ENCODE measurements around the gene PPFIA1.

PPFIA1 gene

DNA sequence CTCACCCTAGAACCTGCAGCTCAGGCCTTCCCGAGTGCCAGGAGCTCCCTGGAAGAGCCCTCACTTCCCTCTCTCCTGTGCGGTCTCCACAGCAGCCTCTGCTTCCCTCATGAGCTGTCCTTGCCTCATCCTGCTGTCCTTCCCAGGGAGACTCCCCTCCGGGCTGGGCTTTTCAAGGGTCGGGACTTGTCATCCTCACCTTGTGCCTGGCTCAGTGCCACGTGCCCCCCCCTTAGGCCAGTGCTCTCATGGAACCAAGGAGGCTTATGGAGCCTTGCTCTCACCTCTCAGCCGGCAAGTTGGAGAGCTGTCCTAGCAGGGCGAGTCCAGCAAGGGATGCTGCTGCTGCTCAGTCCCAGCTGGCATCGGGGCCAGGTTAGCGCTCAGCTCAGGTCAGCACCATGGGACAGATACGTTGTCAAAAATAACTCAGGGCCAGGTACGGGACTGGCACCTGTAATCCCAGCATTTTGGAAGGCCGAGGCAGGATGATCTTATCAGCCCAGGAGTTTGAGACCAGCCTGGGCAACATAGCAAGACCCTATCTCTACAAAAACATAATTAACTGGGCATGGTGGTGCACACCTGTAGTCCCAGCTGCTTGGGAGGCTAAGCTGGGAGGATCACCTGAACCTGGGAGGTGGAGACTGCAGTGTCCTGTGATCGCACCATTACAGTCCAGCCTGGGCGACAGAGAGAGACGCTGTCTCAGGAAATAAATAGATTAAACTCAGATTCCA is 141.4 kb downstream of the PPFIA1 start:
- DNase-seq (ENCODE audit: low read depth in 2 of 2, low spot score in 1 of 2), result no peak

DNA sequence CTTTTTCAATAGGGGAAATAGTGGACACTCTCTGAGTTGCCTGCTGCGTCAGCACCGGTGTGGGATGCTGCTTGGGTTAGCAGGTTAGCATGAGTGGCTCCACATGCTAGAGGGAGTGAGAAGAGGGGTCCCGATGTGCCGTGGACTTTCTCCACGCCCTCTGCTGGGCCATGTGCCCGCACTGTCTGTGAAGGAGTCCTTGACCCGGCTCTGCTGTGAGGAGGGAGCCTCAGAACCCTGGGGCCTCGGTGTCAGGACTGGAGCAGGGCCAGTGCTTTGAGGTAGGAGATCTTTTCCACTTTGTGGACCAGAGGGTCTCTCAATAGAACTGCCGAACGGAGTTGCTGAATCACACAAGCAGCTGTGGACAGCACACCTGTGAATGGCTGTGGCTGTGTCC is 142.7 kb downstream of the PPFIA1 start:
- DNase-seq (ENCODE audit: low read depth in 2 of 2, low spot score in 1 of 2), result no peak

DNA sequence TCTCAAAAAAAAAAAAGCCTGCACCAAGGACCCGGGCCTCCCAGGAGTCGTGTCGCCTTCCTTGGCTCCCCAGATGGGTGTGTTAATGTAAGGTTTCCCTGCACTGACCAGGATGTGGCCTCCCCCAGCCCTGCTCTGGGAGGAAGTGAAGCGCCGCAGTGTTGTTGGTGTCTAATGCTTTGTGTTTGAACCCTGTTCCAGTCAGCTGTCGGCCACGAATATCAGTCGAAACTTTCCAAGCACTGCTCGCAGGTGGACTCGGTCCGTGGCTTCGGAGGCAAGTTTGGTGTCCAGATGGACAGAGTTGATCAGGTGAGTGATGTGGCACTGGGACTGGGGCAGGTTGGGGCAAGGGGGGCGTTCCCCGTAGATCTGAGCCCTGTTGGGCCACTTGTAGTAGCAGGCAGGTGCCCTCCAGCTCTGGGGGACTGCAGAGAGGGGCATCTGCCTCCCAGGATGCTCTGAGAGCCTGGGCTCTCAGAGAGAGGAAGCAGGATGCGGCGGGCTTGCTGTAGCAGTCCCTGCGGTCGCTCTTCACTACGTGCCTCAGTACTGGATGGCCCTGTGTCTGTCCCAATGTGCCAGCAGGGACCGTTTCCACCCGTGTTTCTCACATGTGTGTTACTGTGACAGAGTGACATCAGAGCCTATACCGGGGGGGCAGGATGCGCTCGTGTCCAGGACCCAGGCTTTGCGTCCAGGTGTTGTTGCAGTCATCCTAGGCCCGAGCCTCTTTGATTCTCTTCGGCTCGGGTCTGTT is 144.0 kb downstream of the PPFIA1 start:
- no peak for DNase-seq (ENCODE audit: low read depth in 2 of 2, low spot score in 1 of 2)

DNA sequence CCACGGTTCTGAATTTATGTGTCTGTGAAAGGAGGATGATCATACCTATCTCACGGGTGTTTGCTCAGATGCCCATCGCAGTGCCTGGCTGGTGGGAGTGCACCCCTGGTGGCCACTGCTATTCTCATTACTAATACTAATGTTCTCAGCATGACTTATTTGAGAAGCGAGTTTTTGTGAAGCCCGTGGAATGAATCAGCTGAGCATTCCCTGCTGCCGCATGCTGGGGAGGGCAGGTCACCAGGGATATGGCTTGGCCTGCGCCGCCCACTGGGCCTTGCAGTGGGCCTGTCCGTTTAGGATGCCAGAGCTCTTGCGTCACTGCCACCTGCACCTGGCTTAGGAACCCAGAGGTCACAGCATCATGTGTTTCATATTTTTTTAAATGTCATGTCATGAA is 144.7 kb downstream of the PPFIA1 start:
- DNase-seq (ENCODE audit: low read depth in 2 of 2, low spot score in 1 of 2), result no peak

DNA sequence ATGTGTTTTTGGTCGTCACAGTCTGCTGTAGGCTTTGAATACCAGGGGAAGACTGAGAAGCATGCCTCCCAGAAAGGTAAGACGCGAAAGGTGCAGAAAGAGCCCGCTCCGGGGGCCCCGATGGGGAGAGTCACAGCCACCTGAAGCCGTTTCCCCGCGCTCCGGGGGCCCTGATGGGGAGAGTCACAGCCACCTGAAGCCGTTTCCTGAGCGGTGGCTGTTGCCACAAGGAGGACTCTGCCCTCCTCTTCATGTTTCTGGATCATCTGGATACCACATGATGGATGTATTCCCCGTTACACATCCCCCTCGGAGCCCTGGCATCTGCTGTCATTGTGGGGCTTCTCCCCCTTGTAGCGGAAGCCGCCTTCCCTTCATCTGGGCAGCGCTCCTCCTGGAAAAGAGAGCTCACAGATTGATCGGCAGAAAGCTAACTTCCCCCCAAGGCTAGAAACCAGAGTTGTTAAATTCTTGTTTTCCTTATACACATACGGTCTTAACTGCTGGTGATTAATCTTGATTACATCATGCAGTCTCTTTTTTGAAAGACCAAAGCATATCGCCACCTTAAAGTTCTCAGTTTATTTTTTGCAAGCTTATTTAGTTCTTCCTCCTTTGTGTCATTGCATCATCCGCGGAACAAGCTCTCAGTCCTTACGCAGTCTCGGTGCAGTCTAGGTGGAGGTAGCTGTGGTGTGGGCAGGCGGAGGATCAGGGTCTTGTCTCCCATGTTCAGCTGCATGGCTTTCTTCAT is 145.3 kb downstream of the PPFIA1 start:
- DNase-seq (ENCODE audit: low read depth in 2 of 2, low spot score in 1 of 2), result no peak

DNA sequence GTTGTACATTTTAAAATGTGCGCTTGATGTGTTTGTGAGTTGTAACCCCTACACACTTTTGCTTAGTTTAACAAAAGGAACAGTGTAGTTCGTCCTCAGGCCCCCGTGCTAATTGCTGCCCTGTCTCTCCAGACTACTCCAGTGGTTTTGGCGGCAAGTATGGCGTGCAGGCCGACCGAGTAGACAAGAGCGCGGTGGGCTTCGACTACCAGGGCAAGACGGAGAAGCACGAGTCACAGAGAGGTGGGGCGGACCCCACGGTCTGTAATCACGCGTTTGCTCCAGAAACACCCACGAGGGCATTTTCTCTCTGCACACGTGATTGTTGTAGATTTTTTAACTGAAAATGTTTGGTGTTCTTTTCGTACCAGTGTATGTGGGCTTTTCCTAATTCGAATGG is 146.4 kb downstream of the PPFIA1 start:
- no peak for DNase-seq (ENCODE audit: low read depth in 2 of 2, low spot score in 1 of 2)

DNA sequence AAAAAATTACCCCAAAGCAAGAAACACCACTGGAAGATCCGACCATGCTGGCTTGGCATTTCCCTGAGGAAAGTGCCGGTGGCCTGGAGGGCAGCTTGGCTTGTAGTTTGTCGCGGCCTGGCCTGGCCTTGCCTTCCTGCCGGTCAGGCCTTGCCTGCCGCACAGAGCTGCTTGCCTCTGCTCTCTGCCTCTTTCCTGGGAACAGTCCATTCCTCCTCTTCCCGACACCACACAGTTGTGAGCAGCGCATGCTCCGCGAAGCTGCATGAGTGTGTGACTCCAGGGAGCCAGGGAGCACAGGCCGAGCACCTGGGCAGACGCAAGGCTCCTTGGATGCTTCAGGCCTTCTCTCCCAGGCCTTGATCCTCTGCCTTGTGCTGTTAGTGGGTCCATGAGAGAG is 147.6 kb downstream of the PPFIA1 start:
- no peak for DNase-seq (ENCODE audit: low read depth in 2 of 2, low spot score in 1 of 2)

DNA sequence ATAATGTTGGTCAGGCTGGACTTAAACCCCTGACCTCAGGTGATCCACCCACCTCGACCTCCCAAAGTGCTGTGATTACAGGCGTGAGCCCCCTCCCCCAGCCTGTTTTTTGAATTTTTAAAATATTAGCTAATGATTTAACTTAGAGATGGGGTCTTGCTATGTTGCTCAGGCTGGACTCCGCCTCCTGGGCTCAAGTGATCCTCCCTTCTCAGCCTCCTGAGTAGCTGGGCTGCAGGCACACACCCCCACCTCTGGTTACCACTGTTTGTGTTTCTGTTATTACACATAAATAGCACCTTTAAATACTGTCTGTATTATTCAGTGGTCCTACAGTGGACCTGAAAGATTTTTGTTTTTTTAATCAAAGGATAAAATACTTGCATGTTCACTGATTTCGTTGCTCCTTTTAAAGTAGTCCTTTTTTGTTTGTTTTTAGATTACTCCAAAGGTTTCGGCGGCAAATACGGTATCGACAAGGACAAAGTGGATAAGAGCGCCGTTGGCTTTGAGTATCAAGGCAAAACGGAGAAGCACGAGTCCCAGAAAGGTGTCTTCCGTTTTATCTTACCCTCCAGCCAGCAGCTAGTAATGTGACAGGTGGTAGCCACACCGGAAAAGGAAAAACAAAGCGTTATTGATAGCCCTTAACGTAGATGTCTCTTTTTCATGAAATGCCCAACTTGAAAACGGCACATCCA is 149.0 kb downstream of the PPFIA1 start:
- no peak for DNase-seq (ENCODE audit: low read depth in 2 of 2, low spot score in 1 of 2)

DNA sequence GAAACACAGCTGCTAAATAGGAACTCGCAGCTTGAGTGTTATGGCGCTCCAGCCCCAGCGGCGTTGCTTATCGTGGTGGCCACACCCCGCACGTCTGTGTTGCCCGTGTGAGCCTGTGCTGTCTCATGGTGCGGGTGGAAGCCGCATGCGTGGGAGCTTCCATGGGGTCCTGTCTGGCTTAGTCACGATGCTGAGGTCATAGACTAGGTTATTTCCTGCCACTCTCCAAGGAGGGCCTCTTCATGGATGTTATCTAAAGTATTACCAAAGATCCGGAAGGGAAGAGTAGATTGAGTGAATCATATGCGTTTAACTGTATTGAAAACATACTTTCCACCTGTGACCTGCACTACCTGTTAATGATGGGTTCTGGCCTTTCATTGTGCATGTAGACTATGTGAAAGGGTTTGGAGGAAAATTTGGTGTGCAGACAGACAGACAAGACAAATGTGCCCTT is 149.5 kb downstream of the PPFIA1 start:
- no peak for DNase-seq (ENCODE audit: low read depth in 2 of 2, low spot score in 1 of 2)

DNA sequence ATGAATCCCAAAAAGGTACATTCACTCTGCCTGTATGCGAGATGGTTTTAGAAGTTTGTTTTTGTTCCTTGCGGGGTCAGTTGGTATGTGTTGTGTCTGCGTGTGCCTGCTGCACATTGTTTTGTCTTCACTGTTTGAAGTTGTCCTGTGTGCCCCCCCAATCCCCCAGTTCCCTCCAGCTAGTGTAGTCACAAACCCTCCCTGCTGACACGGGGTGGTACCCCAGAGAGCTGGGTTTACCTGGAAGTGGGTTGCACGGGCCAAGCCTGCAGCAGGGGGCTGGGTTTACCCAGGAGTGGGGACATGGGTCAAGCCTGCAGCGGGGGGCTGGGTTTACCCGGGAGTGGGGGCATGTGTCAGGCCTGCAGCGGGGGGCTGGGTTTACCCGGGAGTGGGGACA is 150.0 kb downstream of the PPFIA1 start:
- no peak for DNase-seq (ENCODE audit: low read depth in 2 of 2, low spot score in 1 of 2)

DNA sequence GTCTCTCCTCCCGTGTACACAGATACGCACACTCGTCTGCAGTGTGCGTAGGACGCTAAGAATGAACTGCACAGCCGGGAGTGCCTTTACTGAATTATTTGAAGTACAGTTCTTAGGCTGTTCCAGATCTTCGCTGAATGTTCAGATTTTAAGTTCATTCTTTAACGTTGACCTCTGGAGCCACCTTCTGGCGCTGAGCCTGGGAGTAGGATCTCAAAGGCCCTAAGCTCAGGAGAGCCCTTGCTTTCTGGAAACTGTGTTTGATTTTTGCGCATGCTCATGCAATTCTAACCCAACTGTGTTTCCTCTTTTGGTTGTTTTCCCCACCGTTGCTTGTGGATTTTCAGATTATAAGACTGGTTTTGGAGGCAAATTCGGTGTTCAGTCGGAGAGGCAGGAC is 150.6 kb downstream of the PPFIA1 start:
- DNase-seq (ENCODE audit: low read depth in 2 of 2, low spot score in 1 of 2), result no peak

DNA sequence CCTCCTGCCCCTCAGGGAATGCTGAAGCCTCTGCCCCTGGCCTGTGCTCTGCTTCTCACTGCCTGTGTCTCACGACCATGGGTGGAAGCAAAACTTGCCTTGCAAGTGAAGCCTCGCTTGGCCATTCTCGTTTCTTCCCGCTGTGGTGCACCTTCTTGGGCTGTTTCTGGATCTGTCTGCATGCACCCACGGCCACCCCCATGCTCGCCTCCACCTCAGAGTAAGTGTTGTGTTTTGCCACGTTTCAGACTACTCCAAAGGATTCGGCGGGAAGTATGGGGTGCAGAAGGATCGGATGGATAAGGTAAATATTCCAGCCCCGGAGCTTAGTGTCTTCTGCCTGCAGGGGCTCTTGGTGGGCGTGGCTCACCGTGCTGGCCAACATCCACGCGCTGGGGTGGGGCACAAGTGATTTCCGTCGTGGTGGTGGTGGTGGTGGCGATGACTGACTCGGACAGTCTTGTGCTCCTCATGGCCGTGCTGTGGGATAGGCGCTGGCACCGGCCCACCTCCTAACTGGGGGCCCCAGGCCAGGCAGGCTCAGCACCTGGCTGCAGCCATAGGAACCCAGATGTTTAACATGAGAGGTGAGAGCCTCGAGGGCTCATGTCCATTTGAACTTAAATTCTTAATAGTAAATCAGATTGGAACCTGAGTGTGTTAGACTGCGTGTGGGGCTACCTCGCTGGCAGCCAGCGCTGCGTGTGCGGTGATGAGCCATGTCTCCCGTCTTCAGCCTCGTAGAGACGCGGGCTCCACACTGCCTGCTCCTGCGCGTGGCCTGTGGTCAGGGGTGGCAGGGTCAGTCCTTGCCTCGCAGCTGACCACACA is 152.4 kb downstream of the PPFIA1 start:
- DNase-seq (ENCODE audit: low read depth in 2 of 2, low spot score in 1 of 2), result no peak

DNA sequence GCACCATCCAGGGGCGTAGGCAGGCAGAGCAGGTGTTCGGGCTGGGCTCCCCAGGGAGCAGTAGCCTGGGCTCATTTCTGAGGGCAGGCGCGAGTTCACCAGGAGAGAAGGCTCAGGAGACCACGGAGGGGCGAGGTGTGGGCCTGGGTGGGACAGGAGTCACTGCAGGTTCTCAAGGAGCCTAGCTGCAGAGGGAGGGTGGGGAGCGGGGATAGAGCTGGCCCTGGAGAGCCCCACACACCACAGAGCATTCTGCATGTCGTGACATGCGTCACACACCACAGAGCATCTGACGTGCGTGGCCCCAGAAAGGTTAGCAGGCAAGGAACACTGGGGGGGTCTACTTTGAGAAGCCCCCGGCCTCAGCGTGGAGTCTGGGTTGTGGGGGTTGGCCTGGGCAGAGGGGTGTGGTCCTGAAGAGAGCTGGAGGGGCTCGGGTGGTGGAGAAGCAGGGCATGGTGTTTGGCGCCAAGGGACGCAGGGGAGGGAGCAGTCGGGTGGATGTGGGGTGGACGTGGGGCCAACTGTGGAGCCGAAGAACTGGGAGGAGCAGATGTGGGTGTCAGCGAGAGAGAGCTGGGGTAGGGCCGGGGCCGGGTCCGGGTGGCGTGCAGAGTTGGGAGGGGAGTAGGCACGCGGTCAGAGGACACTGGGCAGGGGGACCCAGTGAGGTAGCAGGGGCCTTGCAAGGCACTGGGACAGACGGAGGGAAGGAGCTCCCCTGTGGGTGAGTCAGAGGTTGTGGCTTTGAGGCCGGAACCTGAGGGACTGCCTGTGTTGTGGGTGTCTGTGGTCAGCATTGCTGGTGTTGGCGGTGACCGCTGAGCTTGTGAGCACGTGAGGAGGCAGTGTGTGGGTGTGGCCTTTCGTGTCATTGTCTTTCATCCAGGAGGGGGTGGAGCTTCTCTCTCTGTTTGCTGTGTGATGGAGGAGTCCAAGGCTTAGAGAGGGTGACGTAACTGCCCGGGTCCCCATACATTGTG is 153.3 kb downstream of the PPFIA1 start:
- peak; percentile 9 to 32 for DNase-seq (ENCODE audit: low read depth in 2 of 2, low spot score in 1 of 2)

DNA sequence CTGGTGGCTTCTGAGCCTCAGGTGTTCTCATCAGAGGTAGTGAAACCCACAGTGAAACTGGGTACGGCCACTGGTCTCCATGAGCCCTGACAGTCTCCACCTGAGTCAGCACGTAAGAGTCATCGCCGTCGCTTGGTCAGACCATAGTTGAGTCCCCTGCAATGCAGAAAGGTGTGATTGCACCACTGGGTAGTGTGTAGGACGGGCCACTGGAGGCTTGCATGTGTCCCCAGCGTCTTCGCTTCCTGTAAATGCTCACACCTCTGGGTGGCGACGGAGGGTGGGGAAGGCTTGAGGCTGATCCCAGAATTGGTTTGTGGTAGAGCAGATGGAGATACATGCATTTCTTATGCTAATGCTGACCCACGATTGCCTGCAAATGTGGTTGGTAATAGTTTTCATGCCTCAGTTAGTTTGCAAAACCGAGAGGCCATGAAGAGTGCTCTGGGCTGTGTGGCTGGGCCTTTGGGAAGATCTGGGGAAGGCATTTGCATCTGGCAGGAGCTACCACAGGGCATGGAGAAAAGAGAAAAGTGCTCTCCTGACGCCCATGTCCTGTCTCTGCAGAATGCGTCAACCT is 154.4 kb downstream of the PPFIA1 start:
- DNase-seq (ENCODE audit: low read depth in 2 of 2, low spot score in 1 of 2), result no peak

DNA sequence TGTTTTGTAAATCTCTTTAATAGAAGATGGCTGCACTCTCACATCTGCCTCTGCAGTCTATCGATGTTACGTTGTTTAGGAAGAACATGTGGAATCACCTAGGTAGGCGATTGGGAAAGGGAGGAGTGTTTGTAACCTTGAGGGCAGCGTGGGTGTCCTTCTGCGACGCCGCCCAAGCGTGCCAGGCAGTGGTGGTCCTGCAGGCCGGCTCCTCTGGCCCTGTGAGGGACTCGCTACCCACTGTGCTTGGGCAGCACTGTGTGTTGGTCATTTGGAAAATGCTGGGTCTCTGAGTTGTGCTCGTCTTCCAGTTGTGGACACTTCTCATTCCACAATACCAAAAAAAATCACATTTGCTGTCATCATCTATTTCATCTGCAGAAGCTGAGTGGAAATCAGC is 156.9 kb downstream of the PPFIA1 start:
- no peak for DNase-seq (ENCODE audit: low read depth in 2 of 2, low spot score in 1 of 2)

DNA sequence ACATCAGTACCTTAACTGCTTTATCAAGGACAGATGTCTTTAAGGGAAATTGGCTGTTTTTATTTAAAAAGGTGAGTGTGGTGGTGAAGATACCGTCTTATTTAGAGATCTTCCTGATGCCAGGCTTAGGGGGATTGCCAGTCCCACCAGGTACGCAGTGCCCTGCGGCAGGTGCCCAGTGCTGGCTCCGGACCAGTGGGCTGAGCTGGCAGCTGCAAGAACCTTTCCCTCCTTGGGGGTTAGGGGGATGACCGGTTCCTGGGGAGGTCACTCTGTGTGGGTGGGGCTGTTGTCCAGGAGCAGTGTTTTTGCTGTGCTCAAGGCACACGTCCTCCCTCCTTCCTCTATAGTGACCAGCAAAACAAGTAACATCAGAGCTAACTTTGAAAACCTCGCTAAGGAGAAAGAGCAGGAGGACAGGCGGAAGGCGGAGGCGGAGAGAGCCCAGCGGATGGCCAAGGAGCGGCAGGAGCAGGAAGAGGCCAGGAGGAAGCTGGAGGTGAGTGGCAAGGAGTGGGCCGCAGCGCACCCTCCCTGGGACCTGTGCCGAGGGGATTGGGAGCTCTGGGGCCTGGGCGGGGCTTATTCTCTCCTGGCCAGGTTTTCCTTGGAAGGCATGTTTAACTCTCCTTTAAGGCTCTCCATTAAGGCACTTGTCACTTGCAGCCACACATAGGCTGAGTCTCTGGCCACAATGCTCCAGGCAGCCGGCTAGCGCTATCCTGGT is 158.4 kb downstream of the PPFIA1 start:
- DNase-seq (ENCODE audit: low read depth in 2 of 2, low spot score in 1 of 2), result no peak

DNA sequence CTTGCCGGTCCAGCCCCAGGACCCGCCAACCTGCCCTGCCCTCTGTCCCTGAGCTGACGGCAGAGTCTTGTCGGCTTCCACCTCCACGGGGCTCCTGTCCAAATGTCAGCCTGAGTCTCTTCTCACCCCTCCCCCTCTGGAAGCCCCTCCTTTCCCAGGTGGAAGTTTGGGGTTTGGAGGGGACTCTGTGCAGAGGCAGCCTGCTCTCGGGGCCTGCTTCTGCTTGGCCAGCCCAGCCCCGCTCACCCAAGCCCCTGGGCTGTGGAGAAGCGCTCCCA is 158.9 kb downstream of the PPFIA1 start:
- no peak for DNase-seq (ENCODE audit: low read depth in 2 of 2, low spot score in 1 of 2)

DNA sequence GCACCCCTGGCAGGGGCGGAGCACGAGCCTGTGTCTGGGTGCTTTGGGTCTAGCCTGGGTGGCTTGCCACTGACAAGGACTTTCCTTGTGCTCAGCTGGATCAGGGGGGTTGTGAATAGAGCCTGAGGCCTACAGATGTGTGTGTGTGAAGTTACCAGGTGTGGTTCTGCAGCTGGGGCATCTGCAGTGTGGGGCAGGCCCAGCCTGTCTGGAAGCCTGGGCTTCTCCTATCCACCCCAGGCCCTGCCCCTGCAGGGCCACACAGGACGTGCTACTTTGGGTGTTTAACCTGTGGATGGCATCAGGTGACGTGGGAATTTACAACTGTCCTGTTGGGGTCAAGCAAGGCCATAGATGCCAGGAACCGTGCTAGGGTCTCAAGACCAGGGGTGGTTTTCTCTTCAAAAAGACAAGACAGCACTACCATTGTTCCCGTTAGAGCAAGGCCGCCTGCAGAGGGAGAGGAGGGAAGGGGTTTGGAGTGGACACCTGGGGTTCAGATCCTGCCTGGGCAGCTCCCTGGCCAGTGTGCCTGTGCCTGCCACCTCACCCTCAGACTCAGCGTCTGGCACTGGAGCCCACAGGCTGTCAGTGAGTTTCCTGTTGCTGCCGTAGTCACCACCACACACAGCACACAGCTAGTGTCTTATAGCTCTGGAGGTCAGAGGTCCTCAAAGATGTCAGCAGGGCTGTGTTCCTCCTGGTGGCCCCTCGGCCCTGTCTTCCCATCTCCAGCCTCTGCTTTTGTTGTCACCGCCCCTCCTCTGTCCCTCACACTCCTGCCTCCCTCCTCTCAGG is 159.4 kb downstream of the PPFIA1 start:
- no peak for DNase-seq (ENCODE audit: low read depth in 2 of 2, low spot score in 1 of 2)
